HepG2 (cell line): ENCODE measurements around the gene PISD. TPM values are rescaled to one million over a fixed set of nuclear protein-coding genes. Genes with fewer than 3 reads are reported as not detected.

Source experiments
- ARNTL ChIP-seq: sonication (generic); formaldehyde crosslinking; IDR thresholded peaks from 2 replicates; pipeline ENCODE4 v1.4.0; 2020; ENCODE audit warnings: mild to moderate bottlenecking, missing genetic modification reagents
- ATF2 ChIP-seq: sonication (generic); formaldehyde crosslinking; IDR thresholded peaks from 2 replicates; pipeline ENCODE4 v1.4.0; 2020; ENCODE audit warnings: missing genetic modification reagents
- BRF2 ChIP-seq: sonication (generic); formaldehyde crosslinking; IDR thresholded peaks from 2 replicates; pipeline ENCODE4 v1.8.1; 2022; ENCODE audit warnings: mild to moderate bottlenecking, missing genetic modification reagents
- DR1 ChIP-seq: sonication (generic); formaldehyde crosslinking; IDR thresholded peaks from 2 replicates; pipeline ENCODE4 v1.8.0; 2021; ENCODE audit warnings: mild to moderate bottlenecking, missing genetic modification reagents, inconsistent platforms
- ETV6 ChIP-seq: sonication (generic); formaldehyde crosslinking; conservative IDR thresholded peaks from 2 replicates; pipeline ENCODE4 v1.4.0; 2020; ENCODE audit warnings: missing genetic modification reagents
- FOXC1 ChIP-seq: sonication (generic); formaldehyde crosslinking; IDR thresholded peaks from 2 replicates; pipeline ENCODE4 v1.8.0; 2022; ENCODE audit warnings: mild to moderate bottlenecking, missing genetic modification reagents, borderline replicate concordance
- FOXO1 ChIP-seq: sonication (generic); formaldehyde crosslinking; IDR thresholded peaks from 2 replicates; pipeline ENCODE4 v1.4.0; 2020; ENCODE audit warnings: missing genetic modification reagents
- HOXD1 ChIP-seq: sonication (generic); formaldehyde crosslinking; IDR thresholded peaks from 2 replicates; pipeline ENCODE4 v1.5.0; 2020; ENCODE audit warnings: missing genetic modification reagents
- ISL2 ChIP-seq: sonication (generic); formaldehyde crosslinking; IDR thresholded peaks from 2 replicates; pipeline ENCODE4 v1.5.0; 2020; ENCODE audit warnings: missing genetic modification reagents
- ISX ChIP-seq: sonication (generic); formaldehyde crosslinking; conservative IDR thresholded peaks from 2 replicates; pipeline ENCODE4 v1.5.0; 2020; ENCODE audit warnings: missing genetic modification reagents
- NFRKB ChIP-seq: fragments of 450-650 bp; IDR thresholded peaks from 2 replicates; pipeline ENCODE4 v1.6.1; 2017
- NFYB ChIP-seq: sonication (generic); formaldehyde crosslinking; IDR thresholded peaks from 2 replicates; pipeline ENCODE4 v1.4.0; 2020; ENCODE audit warnings: missing genetic modification reagents
- PLSCR1 ChIP-seq: sonication (generic); formaldehyde crosslinking; IDR thresholded peaks from 2 replicates; pipeline ENCODE4 v1.5.0; 2020; ENCODE audit warnings: missing genetic modification reagents, mild to moderate bottlenecking, borderline replicate concordance
- RBM39 ChIP-seq: fragments of 200-400 bp; formaldehyde crosslinking; IDR thresholded peaks from one replicate; pipeline ENCODE4 v1.6.1; 2018; ENCODE audit warnings: antibody characterized with exemption, mild to moderate bottlenecking, low read depth, low read length; ENCODE audit not compliant: poor library complexity, severe bottlenecking
- RFX3 ChIP-seq: IDR thresholded peaks from 2 replicates; pipeline ENCODE4 v1.6.1; 2016; ENCODE audit warnings: missing biosample characterization, missing genetic modification reagents
- TEF ChIP-seq: sonication (generic); formaldehyde crosslinking; IDR thresholded peaks from 2 replicates; pipeline ENCODE4 v1.5.0; 2020; ENCODE audit warnings: missing genetic modification reagents
- ZGPAT ChIP-seq: IDR thresholded peaks from 2 replicates; pipeline ENCODE4 v1.6.1; 2016; ENCODE audit warnings: mild to moderate bottlenecking
- ZNF12 ChIP-seq: sonication (generic); formaldehyde crosslinking; IDR thresholded peaks from 2 replicates; pipeline ENCODE4 v1.5.0; 2020; ENCODE audit warnings: missing genetic modification reagents
- ZNF496 ChIP-seq: sonication (generic); formaldehyde crosslinking; IDR thresholded peaks from 2 replicates; pipeline ENCODE4 v1.8.1; 2023; ENCODE audit warnings: mild to moderate bottlenecking, moderate library complexity, missing genetic modification reagents; ENCODE audit not compliant: insufficient replicate concordance
- ZNF709 ChIP-seq: sonication (generic); formaldehyde crosslinking; IDR thresholded peaks from 2 replicates; pipeline ENCODE4 v1.5.0; 2020; ENCODE audit warnings: mild to moderate bottlenecking, missing genetic modification reagents
- ZSCAN31 ChIP-seq: sonication (generic); formaldehyde crosslinking; IDR thresholded peaks from 2 replicates; pipeline ENCODE4 v1.5.0; 2020; ENCODE audit warnings: low read depth, mild to moderate bottlenecking, missing genetic modification reagents
- polyA plus RNA-seq, 8 experiments: library from polyadenylated mRNA; depleted of rRNA in 3 of 8; stranded (reverse) in 7 of 8; unstranded in 1 of 8; fragments of >200 nt; fragmentation: Illumina TruSeq in 4 of 8; extraction: Trizol in 4 of 8; gene quantifications; 2 replicates each; pipeline versions ENCODE4 v1.2.1 to v1.2.3, GENCODE V29; 2011 to 2016; ENCODE audit warnings: low read depth in 4 of 8, missing spikeins in 1 of 8, mixed read lengths in 1 of 8; ENCODE audit not compliant: insufficient read depth in 1 of 8
- total RNA-seq, 5 experiments: library from RNA; depleted of rRNA; stranded (reverse); fragments of >200 nt; fragmentation: Illumina TruSeq; extraction: Trizol; gene quantifications; 2 replicates each; pipeline ENCODE4 v1.2.3, GENCODE V29; 2016; ENCODE audit warnings: low read depth in 1 of 5

Gene PISD
- total and polyA plus RNA-seq, 2 of the 13 experiments (the other 11 are each of a cell fraction or from before 2014, with no cell fraction given) = 30.1 to 47.7 TPM

GRCh38 chr22:31661851-31662667 is at the start of gene PISD (continued):
- TF ChIP-seq ZNF496 (no peak), ZNF12 (CRISPR knock-in tag) (peak; percentile 40; the same call in 1 of the 2 replicates), BRF2 (no peak), ISL2 (0 out of 2 replicates have a peak, but pooled peaks have one; percentile 39), RBM39 (no peak), ARNTL (0 out of 2 replicates have a peak, but pooled peaks have one; percentile 8), NFRKB (peak; percentile 92), PLSCR1 (CRISPR knock-in tag) (no peak), ISX (CRISPR knock-in tag) (no peak), ZSCAN31 (CRISPR knock-in tag) (peak; percentile 49), DR1 (peak; percentile 83), NFYB (CRISPR knock-in tag) (peak; percentile 93), ATF2 (CRISPR knock-in tag) (peak; percentile 17; the same call in 1 of the 2 replicates), FOXO1 (peak; percentile 41; the same call in 1 of the 2 replicates), HOXD1 (CRISPR knock-in tag) (no peak; the same call in none of the 2 replicates), ZGPAT (peak; percentile 83), ETV6 (peak; percentile 65; the same call in 1 of the 2 replicates), RFX3 (CRISPR knock-in tag) (no peak), TEF (CRISPR knock-in tag) (no peak), FOXC1 (CRISPR knock-in tag) (peak; percentile 75; the same call in 1 of the 2 replicates), ZNF709 (CRISPR knock-in tag) (peak; percentile 88)
